Esophagus muscularis mucosa (tissue), 4 donors: ENCODE measurements around the gene FOXE1. TPM values are rescaled to one million over a fixed set of nuclear protein-coding genes. Genes with fewer than 3 reads are reported as not detected.

Experiments
- DNase-seq: peaks from one replicate; pipeline ENCODE4 v3.0.0-alpha.2; 2017; ENCODE audit errors: extremely low spot score
- H3K27ac ChIP-seq, 4 donors: fragments of 200-600 bp; sonication (generic); replicated peaks in 1 of 4; 1 replicate in 3 of 4; 2 replicates in 1 of 4; pipeline ENCODE4 v1.5.1; 2016 to 2019; ENCODE audit warnings: mild to moderate bottlenecking in 1 of 4
- H3K27me3 ChIP-seq, 4 donors: fragments of 200-600 bp; sonication (generic); one replicate each; pipeline versions ENCODE4 v1.5.1 to v1.6.0; 2016 to 2019
- H3K36me3 ChIP-seq, 4 donors: fragments of 200-600 bp; sonication (generic); one replicate each; pipeline ENCODE4 v1.5.1; 2016 to 2019
- H3K4me1 ChIP-seq, 4 donors: fragments of 200-600 bp; sonication (generic); one replicate each; pipeline ENCODE4 v1.5.1; 2016 to 2019
- H3K4me3 ChIP-seq, 4 donors: fragments of 200-600 bp; sonication (generic); 1 replicate in 2 of 4; 2 replicates in 2 of 4; pipeline ENCODE4 v1.5.1; 2016 to 2019; ENCODE audit warnings: mild to moderate bottlenecking in 4 of 4, moderate library complexity in 1 of 4
- H3K9me3 ChIP-seq, 4 donors: fragments of 200-600 bp; sonication (generic); 1 replicate in 3 of 4; 2 replicates in 1 of 4; pipeline ENCODE4 v1.5.1; 2016 to 2019
- CTCF ChIP-seq, 3 experiments: fragments of 200-600 bp in 2 of 3; fragments of 450-650 bp in 1 of 3; sonication (generic) in 2 of 3; IDR thresholded peaks; one replicate each; pipeline ENCODE4 v1.5.1; 2017 to 2019; ENCODE audit warnings: antibody characterized with exemption in 3 of 3, mild to moderate bottlenecking in 2 of 3, moderate library complexity in 1 of 3
- EP300 ChIP-seq: sonication (generic); formaldehyde crosslinking; IDR thresholded peaks from one replicate; pipeline ENCODE4 v1.6.1; 2017; ENCODE audit warnings: antibody characterized with exemption
- POLR2A ChIP-seq: fragments of 450-650 bp; IDR thresholded peaks from one replicate; pipeline ENCODE4 v1.6.1; 2017; ENCODE audit warnings: antibody characterized with exemption, moderate library complexity, mild to moderate bottlenecking, low read depth
- POLR2AphosphoS5 ChIP-seq, 2 donors: sonication (generic); formaldehyde crosslinking; IDR thresholded peaks; one replicate each; pipeline ENCODE4 v1.6.1; 2017; ENCODE audit warnings: antibody characterized with exemption in 2 of 2
- WGBS: methylation state at CpG from one replicate; pipeline ENCODE4 v1.1.5; 2018; 5-methylcytosine and 5-hydroxymethylcytosine counted together
- intact Hi-C: fragments of 100-400 bp; cut with DNase I; formaldehyde crosslinking; loops from one replicate; pipeline ENCODE4 v1.15.1; 2023
- total RNA-seq, 4 donors: library from RNA; depleted of rRNA; stranded (reverse); fragments of >200 nt; gene quantifications; one replicate each; pipeline versions ENCODE4 v1.1.0 to v1.2.1, GENCODE V29; 2016

FOXE1 gene
- total RNA-seq, 4 donors from 2014 or later: not detected

- H3K9me3 ChIP-seq: peaks cover 0 to 21% (median 17%) of the 10 kb centered on the region in 4 donors
- H3K4me1 ChIP-seq: peaks cover 0 to under 1% (median under 1%) of the 10 kb centered on the region in 4 donors
- no peak overlapping the region for H3K4me3 ChIP-seq
- no peak for DNase-seq
- WGBS: 69% methylated on average over 7 of the region's 7 CpGs
- H3K27ac ChIP-seq: no peak overlapping the region
- TF ChIP-seq EP300 (no peak), CTCF (IDR thresholded peaks at IDR 0.05) (no peak), POLR2A (no peak), POLR2AphosphoS5 (IDR thresholded peaks at IDR 0.05) (no peak)
- intact Hi-C loops: no loop called here
- peaks cover 0 to 75% (median 19%) of the 10 kb centered on the region in 4 donors for H3K27me3 ChIP-seq
- H3K36me3 ChIP-seq: no peaks in the 10 kb centered on the region
These were observed 10.3 kb downstream of the FOXE1 start for GRCh38 chr9:97863314-97863713.

GRCh38 chr9:97864396-97864795 is 11.4 kb downstream of the FOXE1 start:
- Histone ChIP-seq H3K36me3 (no peaks in the 10 kb centered on the region), H3K27me3 (peaks cover 0 to 65% (median 13%) of the 10 kb centered on the region in 4 donors), H3K4me3 (no peak overlapping the region), H3K9me3 (peaks cover 0 to 21% (median 17%) of the 10 kb centered on the region in 4 donors), H3K4me1 (no peaks in the 10 kb centered on the region), H3K27ac (no peak overlapping the region)
- no peak for DNase-seq
- WGBS: 46% methylated on average over 1 of the region's 1 CpG
- intact Hi-C loops: no loop called here
- TF ChIP-seq CTCF (IDR thresholded peaks at IDR 0.05) (no peak), POLR2A (no peak), POLR2AphosphoS5 (IDR thresholded peaks at IDR 0.05) (no peak), EP300 (no peak)

- no peak for TF ChIP-seq EP300
- TF ChIP-seq CTCF (IDR thresholded peaks at IDR 0.05): no peak
- no peak for TF ChIP-seq POLR2A
- TF ChIP-seq POLR2AphosphoS5 (IDR thresholded peaks at IDR 0.05): no peak
- WGBS: 100% methylated on average over 1 of the region's 1 CpG
- DNase-seq: no peak
These were observed 13.3 kb downstream of the FOXE1 start for GRCh38 chr9:97866300-97866699.

GRCh38 chr9:97866848-97867247 is 13.8 kb downstream of the FOXE1 start:
- Histone ChIP-seq H3K27ac (no peak overlapping the region), H3K4me1 (no peaks in the 10 kb centered on the region), H3K27me3 (peaks cover 0 to 41% (median 3%) of the 10 kb centered on the region in 4 donors), H3K9me3 (peaks cover 0 to 21% (median 17%) of the 10 kb centered on the region in 4 donors), H3K36me3 (no peaks in the 10 kb centered on the region), H3K4me3 (no peak overlapping the region)
- intact Hi-C loops: no loop called here
- no peak for DNase-seq
- TF ChIP-seq POLR2AphosphoS5 (IDR thresholded peaks at IDR 0.05) (no peak), CTCF (IDR thresholded peaks at IDR 0.05) (no peak), EP300 (no peak), POLR2A (no peak)

More at GRCh38 chr9:97866300-97866699, 13.3 kb downstream of the FOXE1 start:
- H3K27me3 ChIP-seq: peaks cover 0 to 46% (median 3%) of the 10 kb centered on the region in 4 donors
- H3K9me3 ChIP-seq: peaks cover 0 to 21% (median 17%) of the 10 kb centered on the region in 4 donors
- intact Hi-C loops: no loop called here
- H3K36me3 ChIP-seq: no peaks in the 10 kb centered on the region
- H3K4me1 ChIP-seq: no peaks in the 10 kb centered on the region
- H3K27ac ChIP-seq: no peak overlapping the region
- no peak overlapping the region for H3K4me3 ChIP-seq

- H3K4me3 ChIP-seq: no peak overlapping the region
- H3K27ac ChIP-seq: no peak overlapping the region
- no peaks in the 10 kb centered on the region for H3K36me3 ChIP-seq
- intact Hi-C loops: no loop called here
- DNase-seq: no peak
- TF ChIP-seq CTCF (IDR thresholded peaks at IDR 0.05): no peak
- TF ChIP-seq POLR2AphosphoS5 (IDR thresholded peaks at IDR 0.05): no peak
- no peak for TF ChIP-seq EP300
- TF ChIP-seq POLR2A: no peak
- peaks cover 0 to 22% (median 3%) of the 10 kb centered on the region in 4 donors for H3K27me3 ChIP-seq
- 73% methylated on average over 3 of the region's 3 CpGs for WGBS
- peaks cover 0 to 21% (median 17%) of the 10 kb centered on the region in 4 donors for H3K9me3 ChIP-seq
- H3K4me1 ChIP-seq: no peaks in the 10 kb centered on the region
These were observed 15.8 kb downstream of the FOXE1 start for GRCh38 chr9:97868859-97869258.
